Measurements from ENCODE around the gene SLC9A8. TPM values are rescaled to one million over a fixed set of nuclear protein-coding genes. Genes with fewer than 3 reads are reported as not detected.
A peak's percentile ranks its signal among the peaks of the same experiment; 100 is the strongest.

SLC9A8 gene
- total and polyA plus RNA-seq, 9 of the 15 experiments (the other 6 are each of a cell fraction or from before 2014, with no cell fraction given): 0.56 to 9.7 (median 5.0) TPM

GRCh38 chr20:49928411-49929141, 115.9 kb downstream of the SLC9A8 start (continued):
- TF ChIP-seq CEBPG (CRISPR knock-in tag; IDR thresholded peaks at IDR 0.05) (peak; percentile 74; the same call in 1 of the 2 replicates), CEBPG (tag; conservative IDR thresholded peaks at IDR 0.05 in 1 of 2, IDR thresholded peaks at IDR 0.05 in 1 of 2) (peak; percentile 87 to 96), TBP (optimal IDR thresholded peaks at IDR 0.05; ENCODE audit: low read depth, low read length) (peak; percentile 38), ZNF398 (CRISPR knock-in tag; IDR thresholded peaks at IDR 0.05) (no peak), IRF1 (CRISPR knock-in tag; IDR thresholded peaks at IDR 0.05; ENCODE audit: borderline replicate concordance) (no peak), ZNF79 (CRISPR knock-in tag; IDR thresholded peaks at IDR 0.05; ENCODE audit: low read depth) (no peak), CAMTA2 (CRISPR knock-in tag; conservative IDR thresholded peaks at IDR 0.05) (no peak), RBM17 (IDR thresholded peaks at IDR 0.05; ENCODE audit: borderline replicate concordance, low read depth, low read length) (no peak)

Measured in K562 (cell line).